ENCODE results near the gene CGNL1.

CGNL1 gene

GRCh38 chr15:57580866-57581265 lies 204.6 kb downstream of the CGNL1 start:
- no peak for DNase-seq

DNA sequence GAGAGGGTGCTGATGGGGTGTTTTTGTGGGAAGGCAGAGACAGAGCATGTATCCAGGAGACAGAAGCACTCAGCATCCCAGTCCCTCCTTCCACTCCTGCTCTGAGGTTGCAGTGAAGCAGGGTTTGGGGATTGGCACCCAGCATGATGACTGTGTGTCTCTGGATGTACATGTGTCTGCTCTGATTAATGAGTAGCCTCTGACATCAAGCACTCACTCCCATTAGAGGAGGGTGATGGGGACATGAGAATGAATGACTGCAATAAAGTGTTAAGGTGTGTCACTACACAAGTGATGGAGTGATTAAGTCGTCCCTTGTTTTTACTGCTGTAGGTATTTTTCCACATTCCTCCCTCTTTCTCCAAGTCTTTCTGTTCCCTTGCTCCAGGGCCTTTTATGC lies 205.8 kb downstream of the CGNL1 start:
- DNase-seq = no peak

GRCh38 chr15:57583282-57583681 lies 207.0 kb downstream of the CGNL1 start:
- no peak for DNase-seq

DNA sequence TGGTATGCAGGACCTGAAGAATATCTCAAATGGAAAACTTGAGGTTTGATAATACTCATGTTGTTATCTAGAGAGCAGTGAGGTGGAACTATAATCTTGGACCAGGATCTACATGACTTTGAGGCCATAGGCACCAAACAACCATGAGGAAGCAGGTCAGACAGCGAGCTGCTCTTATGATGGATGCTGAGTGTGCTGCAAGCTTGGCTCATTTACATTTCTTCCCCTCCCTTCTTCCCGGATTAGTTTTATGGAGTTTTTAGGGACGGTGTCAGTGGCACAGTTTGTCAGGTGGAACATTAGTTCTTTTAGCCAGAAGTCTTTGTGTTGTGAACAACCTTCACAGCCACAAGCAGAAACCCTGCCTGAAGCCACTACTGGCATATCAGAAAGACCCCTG lies 207.4 kb downstream of the CGNL1 start:
- DNase-seq = no peak

DNA sequence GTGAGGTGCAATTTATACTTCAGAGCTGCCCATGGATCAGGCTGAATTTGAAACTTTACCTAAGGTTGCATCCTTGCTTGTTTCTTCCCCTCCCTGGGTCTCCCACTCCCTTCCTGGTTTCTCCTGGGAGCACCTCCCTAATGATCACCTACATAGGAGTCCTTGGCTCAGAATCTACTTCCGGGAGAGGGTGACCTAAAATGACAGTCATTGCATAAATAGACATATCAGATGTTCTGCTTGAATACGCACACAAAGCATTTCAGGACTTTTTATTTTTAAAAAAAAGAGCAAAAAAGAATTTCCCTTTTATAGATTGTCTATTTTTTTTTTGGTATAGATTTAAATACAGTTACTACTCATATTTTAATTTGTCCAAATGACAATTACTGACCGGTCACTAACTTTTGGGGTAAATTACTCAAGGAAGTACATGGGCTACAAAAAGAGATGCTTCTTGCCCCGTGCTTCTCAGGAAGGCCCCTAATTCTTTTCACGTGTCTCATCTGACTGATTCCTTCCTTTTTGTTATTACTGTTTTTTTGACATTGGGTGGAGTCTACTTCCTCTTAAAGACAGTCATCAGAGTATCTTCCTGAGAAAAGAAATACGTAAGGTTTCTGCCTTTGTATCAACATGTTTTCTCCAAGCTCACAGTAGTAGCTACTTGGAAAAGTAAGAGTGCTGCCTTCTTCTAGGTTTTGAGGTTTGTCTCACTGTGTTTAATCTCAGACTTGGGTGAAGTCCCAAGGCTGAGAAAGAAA lies 210.5 kb downstream of the CGNL1 start:
- DNase-seq = no peak

GRCh38 chr15:57589281-57589680 lies 213.0 kb downstream of the CGNL1 start:
- no peak for DNase-seq

- DNase-seq = no peak
Observed at GRCh38 chr15:57589754-57590153, 213.4 kb downstream of the CGNL1 start.

GRCh38 chr15:57591237-57591821 lies 215.0 kb downstream of the CGNL1 start:
- no peak for DNase-seq

DNA sequence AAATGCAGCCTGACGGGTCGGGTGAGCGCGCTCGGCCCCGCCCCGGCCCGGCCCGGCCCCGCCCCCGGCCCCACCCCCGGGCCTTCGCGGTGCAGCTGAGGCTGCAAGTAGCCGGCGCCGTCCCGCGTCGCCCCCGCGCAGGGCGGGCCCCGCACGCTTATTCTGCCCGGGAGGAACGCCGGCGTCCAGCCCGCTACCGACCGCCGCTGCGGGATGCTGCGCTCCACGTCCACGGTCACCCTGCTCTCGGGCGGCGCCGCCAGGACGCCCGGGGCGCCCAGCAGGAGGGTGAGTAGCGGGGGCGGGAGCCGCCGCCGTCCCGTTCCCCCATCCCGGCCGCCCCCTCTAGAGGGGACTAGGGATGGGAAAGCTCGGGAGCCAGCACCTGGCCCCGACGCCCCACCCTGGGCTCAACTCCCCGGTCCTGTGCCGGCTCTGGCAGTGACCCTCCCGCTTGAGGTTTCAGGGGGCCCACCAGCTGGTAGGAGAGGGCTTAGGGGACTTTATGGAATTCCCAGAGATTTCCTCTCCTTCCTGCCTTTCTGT lies 215.6 kb downstream of the CGNL1 start, which contains the start of gene MYZAP:
TSS of gene MYZAP (plus strand) at position 83 of the 546 bp plus-strand sequence. CDS start at position 214, 131 bp downstream.
- no peak for DNase-seq

- DNase-seq = no peak
Observed at GRCh38 chr15:57592426-57592825, 216.1 kb downstream of the CGNL1 start.

GRCh38 chr15:57592836-57593420 lies 216.6 kb downstream of the CGNL1 start:
- DNase-seq = no peak

DNA sequence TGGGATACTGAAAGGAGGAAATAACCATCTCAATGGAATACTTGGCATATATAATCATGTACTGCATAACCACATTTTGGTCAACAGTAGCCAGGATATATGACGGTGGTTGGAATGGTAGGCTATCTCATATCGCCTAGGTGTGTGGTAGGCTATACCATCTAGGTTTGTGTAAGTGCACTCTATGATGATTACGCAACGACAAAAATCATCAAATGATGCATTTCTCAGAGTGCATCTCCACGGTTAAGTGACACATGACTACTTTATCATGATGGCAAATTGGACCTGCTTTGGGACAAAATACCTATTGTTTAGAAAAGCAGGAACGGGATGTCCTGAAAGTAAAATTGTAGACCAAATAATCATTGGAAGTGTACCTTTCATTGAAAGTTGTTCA lies 218.2 kb downstream of the CGNL1 start:
- DNase-seq = no peak

DNA sequence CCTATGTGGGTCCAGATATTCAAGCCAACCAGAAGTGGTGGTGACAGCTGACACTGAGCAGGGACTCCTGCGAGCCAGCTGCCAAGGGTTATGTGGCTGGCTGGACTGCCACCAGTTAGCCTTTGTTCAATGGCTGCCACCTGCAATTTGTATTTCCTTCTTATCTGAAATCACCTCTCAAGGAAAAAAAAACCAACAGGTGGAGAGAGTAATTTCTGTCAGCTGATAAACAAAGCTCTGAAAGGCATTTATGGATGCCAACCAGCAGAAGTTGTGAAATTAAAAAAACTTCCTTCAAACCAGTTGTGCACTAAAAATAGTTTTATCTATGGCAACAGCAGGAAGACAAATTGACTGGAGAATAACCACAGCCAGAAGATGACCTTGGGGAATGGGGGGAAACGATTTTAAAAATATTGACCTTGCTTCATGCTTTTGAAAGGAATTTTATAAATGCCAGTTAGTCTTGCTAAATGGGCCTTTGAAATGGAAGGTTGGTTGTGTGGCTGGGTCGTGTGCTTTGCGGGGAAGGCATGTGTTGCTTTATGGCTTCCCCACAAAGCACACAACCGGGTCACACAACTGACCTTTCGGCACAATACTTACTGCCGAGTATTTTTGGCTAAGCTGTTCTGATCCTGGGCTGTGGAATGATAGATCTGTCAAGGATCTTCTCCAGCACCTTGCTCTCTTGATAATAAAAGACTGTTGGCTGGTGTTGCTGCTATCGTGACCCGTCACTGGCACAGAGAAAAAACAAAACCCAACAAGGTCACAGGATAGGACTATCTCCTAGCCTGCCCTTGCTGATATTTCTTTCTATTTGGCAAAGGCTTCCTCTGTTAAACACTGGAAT lies 218.9 kb downstream of the CGNL1 start:
- no peak for DNase-seq

- DNase-seq = no peak
Observed at GRCh38 chr15:57596301-57596855, 220.1 kb downstream of the CGNL1 start.

DNA sequence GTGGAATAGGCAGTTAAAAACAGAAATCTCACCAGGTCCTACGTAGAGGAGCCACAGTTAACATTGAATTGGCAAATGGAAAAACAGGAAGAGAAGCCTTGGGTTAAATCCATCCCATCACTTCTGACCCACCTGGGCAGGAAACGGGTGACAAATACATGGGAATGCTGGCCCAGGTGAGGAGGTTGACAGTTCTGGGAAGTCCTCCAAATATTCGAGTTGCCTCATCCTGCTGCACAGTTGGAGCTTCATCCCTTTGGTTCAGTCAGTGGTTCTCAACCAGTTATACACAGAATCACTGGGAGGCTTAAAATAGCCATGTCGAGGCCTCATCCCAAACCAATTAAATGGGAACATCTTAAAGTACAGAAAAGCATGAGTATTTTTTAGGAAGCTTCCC lies 220.7 kb downstream of the CGNL1 start:
- no peak for DNase-seq

DNA sequence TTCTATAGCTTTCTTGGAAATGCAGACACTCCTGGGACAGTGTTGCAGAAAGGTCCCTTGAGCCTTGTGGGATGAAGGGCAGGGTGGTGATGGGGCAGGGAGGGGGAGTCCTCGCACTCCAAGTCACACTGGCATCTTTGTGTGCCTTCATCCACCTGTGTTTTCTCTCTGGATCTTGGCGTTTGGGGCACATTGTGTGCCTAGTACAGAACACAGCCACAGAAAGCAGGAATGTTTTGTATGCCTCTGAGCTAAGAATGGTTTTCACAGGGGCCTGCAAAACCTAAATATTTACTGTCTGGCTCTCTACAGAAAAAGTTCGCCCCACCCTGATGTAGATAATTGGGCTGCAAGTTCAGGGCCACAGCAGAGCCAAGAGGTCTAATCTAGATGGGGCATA lies 221.1 kb downstream of the CGNL1 start:
- DNase-seq = no peak

GRCh38 chr15:57598346-57598745 lies 222.0 kb downstream of the CGNL1 start:
- DNase-seq = no peak

GRCh38 chr15:57599296-57599810 lies 223.0 kb downstream of the CGNL1 start:
- DNase-seq = no peak

- no peak for DNase-seq
Observed at GRCh38 chr15:57600197-57600596, 223.9 kb downstream of the CGNL1 start.
